Skeletal muscle satellite cell (primary cell): Measurements from ENCODE around the gene LTB.

ENCODE experiments used
- H3K27me3 ChIP-seq: 2 replicates; pipeline ENCODE4 v1.7.0; 2013; ENCODE audit warnings: low read length; ENCODE audit not compliant: control insufficient read depth, insufficient read depth
- H3K36me3 ChIP-seq: 2 replicates; pipeline ENCODE4 v1.7.0; 2013; ENCODE audit warnings: mild to moderate bottlenecking, control low read depth, low read length; ENCODE audit not compliant: insufficient read depth
- H3K4me1 ChIP-seq: 2 replicates; pipeline ENCODE4 v1.7.0; 2013; ENCODE audit warnings: low read length; ENCODE audit not compliant: control insufficient read depth, insufficient read depth
- H3K4me2 ChIP-seq: 2 replicates; pipeline ENCODE4 v1.7.0; 2013; ENCODE audit warnings: mild to moderate bottlenecking, low read length
- H3K4me3 ChIP-seq: 2 replicates; pipeline ENCODE4 v1.7.0; 2013; ENCODE audit warnings: low read length
- H3K9ac ChIP-seq: 2 replicates; pipeline ENCODE4 v1.7.0; 2013; ENCODE audit warnings: mild to moderate bottlenecking, low read depth, low read length, moderate library complexity
- H3K9me3 ChIP-seq: replicated peaks from 2 replicates; pipeline ENCODE4 v1.7.0; 2013; ENCODE audit warnings: mild to moderate bottlenecking, control low read depth, low read length

LTB gene

GRCh38 chr6:31572041-31572911, 9.9 kb downstream of the LTB start, which contains the start of gene LTA:
Gene LTA, plus strand, starts transcription at chr6:31572289. Its CDS starts 454 bp downstream, at chr6:31572743.
- peaks cover 4% of the 10 kb centered on the region for H3K4me1 ChIP-seq
- no peak within 1 kb of the TSS for H3K9ac ChIP-seq

DNA sequence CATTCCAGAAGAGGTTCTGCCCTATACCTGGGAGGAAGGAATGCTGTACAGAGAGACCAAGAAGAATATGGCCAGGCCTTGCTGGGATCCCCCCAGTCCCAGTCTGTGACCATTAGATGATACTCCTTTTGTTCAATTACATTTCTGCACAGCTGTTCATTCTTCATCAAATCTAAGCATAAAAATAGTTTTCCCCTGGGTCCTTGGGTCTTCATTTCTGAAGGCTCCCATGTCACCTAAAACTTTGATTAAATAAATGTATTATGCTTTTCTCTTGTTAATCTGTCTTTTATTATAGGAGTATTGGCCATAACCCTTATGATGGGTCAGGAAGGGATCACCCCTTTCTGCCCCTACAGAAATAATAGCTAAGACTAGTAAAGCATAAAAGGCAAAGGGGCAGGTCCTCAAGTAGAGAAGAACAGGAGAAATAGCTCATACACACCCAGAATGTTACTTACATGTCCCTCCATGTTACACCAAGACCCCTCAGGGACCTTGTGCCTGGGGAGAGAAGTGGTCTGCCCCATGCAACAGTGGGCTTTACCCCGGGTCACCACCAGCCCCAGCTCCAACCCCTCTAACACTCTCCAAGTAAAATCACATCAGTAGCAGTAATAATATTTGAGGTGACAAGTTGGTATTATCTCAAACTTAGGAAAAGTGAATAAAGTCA, 12.2 kb downstream of the LTB start:
- Histone ChIP-seq H3K4me1 (no peaks in the 10 kb centered on the region), H3K9ac (no peak overlapping the region), H3K9me3 (no peaks in the 10 kb centered on the region), H3K4me2 (no peak overlapping the region), H3K36me3 (no peaks in the 10 kb centered on the region), H3K27me3 (peaks cover 3% of the 10 kb centered on the region), H3K4me3 (no peak overlapping the region)

More at GRCh38 chr6:31572041-31572911, 9.9 kb downstream of the LTB start, which contains the start of gene LTA:
- Histone ChIP-seq H3K4me2 (no peak within 1 kb of the TSS), H3K36me3 (no peaks in the 10 kb centered on the region), H3K9me3 (no peaks in the 10 kb centered on the region), H3K27me3 (peaks cover 12% of the 10 kb centered on the region), H3K4me3 (no peak within 1 kb of the TSS)

- Histone ChIP-seq H3K4me1 (peaks cover 4% of the 10 kb centered on the region), H3K9ac (no peak overlapping the region), H3K4me3 (no peak overlapping the region)
These were observed 13.7 kb downstream of the LTB start for GRCh38 chr6:31568537-31568961.

DNA sequence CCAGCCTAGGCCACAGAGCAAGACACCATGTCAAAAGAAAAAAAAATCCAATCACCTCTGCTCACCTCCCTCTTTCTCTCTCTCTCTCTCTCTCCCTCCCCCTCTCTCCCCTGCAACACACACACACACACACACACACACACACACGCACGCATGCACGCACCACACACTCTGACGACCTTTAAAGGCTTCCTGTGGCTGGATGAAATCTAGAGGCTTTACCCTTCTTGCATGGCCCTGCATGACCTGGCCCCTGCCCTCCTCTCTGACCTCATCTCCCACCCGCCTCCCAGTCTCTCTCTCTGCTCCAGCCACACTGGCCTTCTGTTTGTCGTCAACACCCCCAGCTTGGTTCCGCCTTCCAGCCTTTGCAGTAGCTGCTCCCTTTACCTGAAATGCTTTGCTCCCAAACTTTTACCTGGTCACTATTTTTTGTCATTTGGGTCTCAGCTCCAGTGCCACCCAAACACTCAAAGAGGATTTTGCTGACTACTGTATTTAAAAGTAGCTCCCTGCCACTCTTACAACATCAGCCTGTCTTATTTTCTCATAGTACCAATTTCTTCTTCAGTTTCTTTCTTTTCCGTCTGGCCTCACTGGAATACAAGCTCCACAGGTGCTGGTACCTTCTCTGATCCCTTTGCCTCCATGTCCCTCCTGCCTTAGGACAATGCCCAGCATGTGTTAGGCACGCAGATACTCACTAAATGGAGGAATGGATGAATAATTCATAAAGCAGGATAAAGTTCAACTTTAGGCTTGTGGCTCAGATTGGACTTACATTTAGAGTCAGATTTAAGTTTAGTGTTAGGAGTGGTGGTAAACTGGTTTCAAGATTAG, 14.5 kb downstream of the LTB start:
- H3K4me1 ChIP-seq: peaks cover 12% of the 10 kb centered on the region

More at GRCh38 chr6:31568537-31568961, 13.7 kb downstream of the LTB start:
- Histone ChIP-seq H3K36me3 (no peaks in the 10 kb centered on the region), H3K9me3 (no peaks in the 10 kb centered on the region), H3K27me3 (no peaks in the 10 kb centered on the region), H3K4me2 (no peak overlapping the region)

DNA sequence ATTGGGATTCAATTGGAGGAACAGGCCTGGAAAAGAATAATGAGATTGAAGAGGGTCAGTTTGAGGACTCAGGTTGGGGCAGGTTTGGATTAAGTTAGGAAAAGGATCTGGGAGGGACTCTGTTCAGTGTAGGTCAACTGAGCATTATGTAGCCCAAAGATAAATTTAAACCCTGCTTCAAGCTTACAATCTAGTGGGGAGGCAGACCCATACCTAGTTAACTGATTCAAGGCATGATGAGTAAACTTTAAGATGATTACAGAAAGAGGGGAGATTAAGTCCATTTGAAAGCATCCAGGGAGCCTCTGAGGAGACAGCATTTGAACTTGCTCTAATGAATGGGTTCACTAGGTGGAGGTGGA, 21.5 kb downstream of the LTB start:
- no peaks in the 10 kb centered on the region for H3K27me3 ChIP-seq
- peak overlapping the region; percentile 36 for H3K4me3 ChIP-seq
- H3K4me1 ChIP-seq: peaks cover 44% of the 10 kb centered on the region
- H3K36me3 ChIP-seq: peaks cover 27% of the 10 kb centered on the region
- no peaks in the 10 kb centered on the region for H3K9me3 ChIP-seq
- H3K9ac ChIP-seq: no peak overlapping the region
- peak overlapping the region; percentile 45 for H3K4me2 ChIP-seq

More for the DNA sequence above, 14.5 kb downstream of the LTB start:
- Histone ChIP-seq H3K4me2 (no peak overlapping the region), H3K36me3 (no peaks in the 10 kb centered on the region), H3K9me3 (no peaks in the 10 kb centered on the region), H3K9ac (no peak overlapping the region), H3K4me3 (no peak overlapping the region), H3K27me3 (no peaks in the 10 kb centered on the region)

- Histone ChIP-seq H3K4me2 (peak overlapping the region; percentile 45), H3K4me3 (peak overlapping the region; percentile 36), H3K4me1 (peaks cover 44% of the 10 kb centered on the region), H3K9me3 (no peaks in the 10 kb centered on the region), H3K36me3 (peaks cover 27% of the 10 kb centered on the region), H3K27me3 (no peaks in the 10 kb centered on the region), H3K9ac (peak overlapping the region; percentile 54)
These were observed 22.1 kb downstream of the LTB start for GRCh38 chr6:31559958-31560696.

GRCh38 chr6:31559606-31559957, 22.6 kb downstream of the LTB start:
- H3K4me1 ChIP-seq: peaks cover 44% of the 10 kb centered on the region
- H3K9ac ChIP-seq: peak overlapping the region; percentile 54
- no peak overlapping the region for H3K4me3 ChIP-seq

GRCh38 chr6:31558631-31559500, 23.4 kb downstream of the LTB start:
- Histone ChIP-seq H3K9me3 (no peaks in the 10 kb centered on the region), H3K4me1 (peaks cover 43% of the 10 kb centered on the region)

More at GRCh38 chr6:31559606-31559957, 22.6 kb downstream of the LTB start:
- H3K36me3 ChIP-seq: peaks cover 27% of the 10 kb centered on the region
- H3K4me2 ChIP-seq: peak overlapping the region; percentile 45
- no peaks in the 10 kb centered on the region for H3K27me3 ChIP-seq
- H3K9me3 ChIP-seq: no peaks in the 10 kb centered on the region

DNA sequence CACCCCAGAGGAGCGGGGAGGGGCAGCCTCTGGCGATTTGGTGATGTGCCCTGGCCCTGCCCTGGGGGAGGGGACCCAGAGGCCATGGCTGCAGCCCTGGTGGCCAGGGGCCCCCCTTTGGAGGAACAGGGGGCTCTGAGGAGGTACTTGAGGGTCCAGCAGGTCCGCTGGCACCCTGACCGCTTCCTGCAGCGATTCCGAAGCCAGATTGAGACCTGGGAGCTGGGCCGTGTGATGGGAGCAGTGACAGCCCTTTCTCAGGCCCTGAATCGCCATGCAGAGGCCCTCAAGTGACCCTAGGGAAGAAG, 24.0 kb downstream of the LTB start:
- Histone ChIP-seq H3K27me3 (no peaks in the 10 kb centered on the region), H3K9me3 (no peaks in the 10 kb centered on the region), H3K36me3 (peaks cover 30% of the 10 kb centered on the region), H3K9ac (no peak overlapping the region), H3K4me2 (no peak overlapping the region), H3K4me1 (peaks cover 37% of the 10 kb centered on the region), H3K4me3 (no peak overlapping the region)

More at GRCh38 chr6:31558631-31559500, 23.4 kb downstream of the LTB start:
- Histone ChIP-seq H3K9ac (peak overlapping the region; percentile 54), H3K4me2 (no peak overlapping the region), H3K27me3 (no peaks in the 10 kb centered on the region), H3K4me3 (no peak overlapping the region), H3K36me3 (peaks cover 30% of the 10 kb centered on the region)
